Measurements from ENCODE around the gene KLHL15.
A peak's percentile ranks its signal among the peaks of the same experiment; 100 is the strongest.
"Not testable (repeated sequence)": the region's sequence is repeated elsewhere in the genome, so short reads cannot be mapped to it uniquely, and the experiment has no call there.

KLHL15 gene, protein sequence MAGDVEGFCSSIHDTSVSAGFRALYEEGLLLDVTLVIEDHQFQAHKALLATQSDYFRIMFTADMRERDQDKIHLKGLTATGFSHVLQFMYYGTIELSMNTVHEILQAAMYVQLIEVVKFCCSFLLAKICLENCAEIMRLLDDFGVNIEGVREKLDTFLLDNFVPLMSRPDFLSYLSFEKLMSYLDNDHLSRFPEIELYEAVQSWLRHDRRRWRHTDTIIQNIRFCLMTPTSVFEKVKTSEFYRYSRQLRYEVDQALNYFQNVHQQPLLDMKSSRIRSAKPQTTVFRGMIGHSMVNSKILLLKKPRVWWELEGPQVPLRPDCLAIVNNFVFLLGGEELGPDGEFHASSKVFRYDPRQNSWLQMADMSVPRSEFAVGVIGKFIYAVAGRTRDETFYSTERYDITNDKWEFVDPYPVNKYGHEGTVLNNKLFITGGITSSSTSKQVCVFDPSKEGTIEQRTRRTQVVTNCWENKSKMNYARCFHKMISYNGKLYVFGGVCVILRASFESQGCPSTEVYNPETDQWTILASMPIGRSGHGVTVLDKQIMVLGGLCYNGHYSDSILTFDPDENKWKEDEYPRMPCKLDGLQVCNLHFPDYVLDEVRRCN

GRCh38 chrX:24027086-24027485 is at the start of gene KLHL15:
KLHL15 (minus strand) TSS chrX:24027186; CDS start chrX:24006693, 20,493 bp downstream.
- no peak for DNase-seq (ENCODE audit: low read depth)
- TF ChIP-seq, protein P1, sequence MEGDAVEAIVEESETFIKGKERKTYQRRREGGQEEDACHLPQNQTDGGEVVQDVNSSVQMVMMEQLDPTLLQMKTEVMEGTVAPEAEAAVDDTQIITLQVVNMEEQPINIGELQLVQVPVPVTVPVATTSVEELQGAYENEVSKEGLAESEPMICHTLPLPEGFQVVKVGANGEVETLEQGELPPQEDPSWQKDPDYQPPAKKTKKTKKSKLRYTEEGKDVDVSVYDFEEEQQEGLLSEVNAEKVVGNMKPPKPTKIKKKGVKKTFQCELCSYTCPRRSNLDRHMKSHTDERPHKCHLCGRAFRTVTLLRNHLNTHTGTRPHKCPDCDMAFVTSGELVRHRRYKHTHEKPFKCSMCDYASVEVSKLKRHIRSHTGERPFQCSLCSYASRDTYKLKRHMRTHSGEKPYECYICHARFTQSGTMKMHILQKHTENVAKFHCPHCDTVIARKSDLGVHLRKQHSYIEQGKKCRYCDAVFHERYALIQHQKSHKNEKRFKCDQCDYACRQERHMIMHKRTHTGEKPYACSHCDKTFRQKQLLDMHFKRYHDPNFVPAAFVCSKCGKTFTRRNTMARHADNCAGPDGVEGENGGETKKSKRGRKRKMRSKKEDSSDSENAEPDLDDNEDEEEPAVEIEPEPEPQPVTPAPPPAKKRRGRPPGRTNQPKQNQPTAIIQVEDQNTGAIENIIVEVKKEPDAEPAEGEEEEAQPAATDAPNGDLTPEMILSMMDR (IDR thresholded peaks at IDR 0.05; ENCODE audit: insufficient read depth, low read depth, low read length, missing control alignments) = no peak
- H3K4me3 ChIP-seq (ENCODE audit: low read depth, low read length) = peak within 1 kb of the TSS; percentile 81

DNA sequence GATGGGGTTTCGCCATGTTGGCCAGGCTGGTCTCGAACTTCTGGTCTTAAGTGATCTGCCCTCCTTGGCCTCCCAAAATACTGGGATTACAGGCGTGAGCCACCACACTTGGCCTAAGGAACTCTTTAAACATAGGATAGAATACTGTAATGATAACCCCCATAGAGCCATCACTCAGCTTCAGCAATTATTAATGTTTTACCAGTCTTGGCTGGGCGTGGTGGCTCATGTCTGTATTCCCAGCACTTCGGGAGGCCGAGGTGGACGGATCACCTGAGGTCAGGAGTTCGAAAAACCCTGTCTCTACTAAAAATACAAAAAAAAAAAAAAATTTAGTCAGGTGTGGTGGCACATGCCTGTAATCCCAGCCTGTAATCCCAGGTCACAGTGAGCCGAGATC is 42.9 kb upstream of the KLHL15 start:
- no peak for DNase-seq (ENCODE audit: low read depth)
- no peak overlapping the region for H3K4me3 ChIP-seq (ENCODE audit: low read depth, low read length)
- TF ChIP-seq, protein P1 (IDR thresholded peaks at IDR 0.05; ENCODE audit: insufficient read depth, low read depth, low read length, missing control alignments) = no peak

DNA sequence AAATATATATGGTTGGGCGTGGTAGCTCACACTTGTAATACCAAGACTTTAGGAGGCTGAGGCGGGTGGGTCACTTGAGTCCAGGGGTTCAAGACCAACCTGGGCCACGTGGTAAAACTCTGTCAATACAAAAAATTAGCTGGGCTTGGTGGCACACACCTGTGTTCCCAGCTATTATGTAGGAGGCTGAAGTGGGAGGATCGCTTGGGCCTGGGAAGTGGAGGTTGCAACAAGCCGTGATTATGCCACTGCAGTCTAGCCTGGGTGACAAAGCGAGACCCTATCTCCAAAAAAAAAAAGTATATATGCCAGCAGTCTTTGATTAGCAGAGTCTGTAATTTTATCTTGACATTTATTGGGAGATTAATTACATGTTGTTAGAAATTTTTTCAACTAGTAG is 36.5 kb upstream of the KLHL15 start:
- H3K4me3 ChIP-seq (ENCODE audit: low read depth, low read length) = no peak overlapping the region
- no peak for DNase-seq (ENCODE audit: low read depth)
- TF ChIP-seq, protein P1 (IDR thresholded peaks at IDR 0.05; ENCODE audit: insufficient read depth, low read depth, low read length, missing control alignments) = no peak

GRCh38 chrX:24055043-24055356 is 28.0 kb upstream of the KLHL15 start:
- no peak for DNase-seq (ENCODE audit: low read depth)
- H3K4me3 ChIP-seq (ENCODE audit: low read depth, low read length) = no peak overlapping the region
- TF ChIP-seq, protein P1 (IDR thresholded peaks at IDR 0.05; ENCODE audit: insufficient read depth, low read depth, low read length, missing control alignments) = no peak

GRCh38 chrX:24054182-24055042 is 27.4 kb upstream of the KLHL15 start, which contains the start of gene EIF2S3:
EIF2S3 (plus strand) TSS chrX:24054956; CDS start chrX:24054969, 13 bp downstream.
- H3K4me3 ChIP-seq (ENCODE audit: low read depth, low read length) = no peak within 1 kb of the TSS
- TF ChIP-seq, protein P1 (IDR thresholded peaks at IDR 0.05; ENCODE audit: insufficient read depth, low read depth, low read length, missing control alignments) = peak; percentile 39
- peak; percentile 96 for DNase-seq (ENCODE audit: low read depth)

GRCh38 chrX:24050522-24051318 is 23.7 kb upstream of the KLHL15 start:
- H3K4me3 ChIP-seq (ENCODE audit: low read depth, low read length); DNase-seq (ENCODE audit: low read depth): not testable (repeated sequence)

DNA sequence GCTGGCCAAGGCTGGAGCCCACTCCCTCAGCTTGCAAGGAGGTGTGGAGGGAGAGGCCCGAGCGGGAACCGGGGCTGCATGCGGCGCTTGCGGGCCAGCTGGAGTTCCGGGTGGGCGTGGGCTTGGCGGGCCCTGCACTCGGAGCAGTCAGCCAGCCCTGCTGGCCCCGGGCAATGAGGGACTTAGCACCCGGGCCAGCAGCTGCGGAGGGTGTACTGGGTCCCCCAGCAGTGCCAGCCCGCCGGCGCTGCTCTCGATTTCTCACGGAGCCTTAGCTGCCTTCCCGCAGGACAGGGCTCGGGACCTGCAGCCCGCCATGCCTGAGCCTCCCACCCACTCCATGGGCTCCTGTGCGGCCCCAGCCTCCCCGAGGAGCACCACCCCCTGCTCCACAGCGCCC is 22.7 kb upstream of the KLHL15 start:
- DNase-seq (ENCODE audit: low read depth); H3K4me3 ChIP-seq (ENCODE audit: low read depth, low read length): not testable (repeated sequence)

DNA sequence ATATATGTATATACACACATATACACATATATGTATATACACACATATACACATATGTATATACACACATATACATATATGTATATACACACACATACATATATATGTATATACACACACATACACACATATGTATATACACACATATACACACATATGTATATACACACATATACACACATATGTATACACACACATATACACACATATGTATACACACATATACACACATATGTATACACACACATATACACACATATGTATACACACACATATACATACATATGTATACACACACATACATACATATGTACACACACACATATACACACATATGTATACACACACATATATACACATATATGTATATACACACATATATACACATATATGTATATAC is 19.1 kb upstream of the KLHL15 start:
- not testable (repeated sequence) for DNase-seq (ENCODE audit: low read depth); H3K4me3 ChIP-seq (ENCODE audit: low read depth, low read length)
